ENCODE data around the gene COG8.
"Not testable (repeated sequence)": the region's sequence is repeated elsewhere in the genome, so short reads cannot be mapped to it uniquely, and the experiment has no call there.

The COG8 gene

DNA sequence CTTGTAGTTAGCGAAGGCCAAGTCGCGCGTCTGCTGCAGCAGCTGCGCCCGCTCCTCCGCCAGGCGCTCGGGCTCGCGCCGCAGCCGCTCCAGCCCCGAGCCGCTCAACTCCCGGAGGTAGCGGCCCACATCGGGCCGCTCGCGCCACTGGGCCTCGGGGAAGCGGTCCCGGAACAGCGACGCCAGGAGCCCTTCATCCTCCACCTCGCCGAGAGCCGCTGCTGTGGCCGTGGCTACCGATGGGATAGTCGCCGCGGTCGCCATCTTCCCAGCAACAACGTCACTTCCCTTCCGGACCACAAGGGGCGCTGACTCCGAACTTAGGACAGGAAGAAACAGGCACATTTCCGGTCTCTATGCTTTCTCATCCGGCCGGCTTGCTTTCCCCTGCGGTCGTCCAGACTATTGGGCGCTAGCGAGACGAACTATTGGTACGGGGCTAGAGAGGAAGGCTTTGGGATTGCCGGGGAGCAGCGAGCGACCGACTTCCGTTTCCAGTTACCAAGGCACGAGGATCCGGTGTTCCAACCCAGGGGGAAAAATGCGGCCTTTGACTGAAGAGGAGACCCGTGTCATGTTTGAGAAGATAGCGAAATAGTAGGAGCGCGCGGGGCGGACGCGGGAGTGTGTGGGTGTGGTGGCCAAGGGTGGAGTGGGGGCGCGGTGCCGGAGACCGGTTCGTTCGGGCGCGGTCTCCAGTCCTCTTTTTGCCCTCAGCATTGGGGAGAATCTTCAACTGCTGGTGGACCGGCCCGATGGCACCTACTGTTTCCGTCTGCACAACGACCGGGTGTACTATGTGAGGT lies at the start of gene COG8, which contains the start of gene NIP7:
Gene COG8 (minus strand): TSS at position 276 of the 806 bp plus-strand sequence. CDS start 12 bp downstream, at position 264.
Gene NIP7 (plus strand): TSS at position 484 of the 806 bp plus-strand sequence. CDS start 58 bp downstream, at position 542.
- DNase-seq: peak; percentile 93

- DNase-seq: no peak
Observed at GRCh38 chr16:69386596-69386995, 47.2 kb upstream of the COG8 start.

DNA sequence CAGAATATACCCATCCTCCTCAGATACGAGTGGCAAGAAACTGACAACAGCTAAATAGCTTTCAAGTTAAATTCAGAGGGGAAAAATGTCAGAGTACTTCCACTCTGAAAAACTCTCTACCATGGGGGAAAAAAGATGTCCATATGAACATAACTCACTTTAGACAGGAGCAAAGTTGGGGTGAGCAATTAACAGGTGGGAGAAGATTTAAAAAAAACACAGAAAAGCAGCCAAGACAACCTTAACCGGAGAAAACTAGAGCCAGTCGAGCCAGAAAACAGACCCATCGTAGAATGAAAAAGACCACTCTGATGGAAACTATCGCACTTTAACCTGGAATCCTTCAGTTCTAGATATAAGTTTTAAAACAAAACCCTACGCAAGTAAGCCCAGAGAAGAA lies 45.6 kb upstream of the COG8 start:
- no peak for DNase-seq

- no peak for DNase-seq
Observed at GRCh38 chr16:69382421-69382820, 43.1 kb upstream of the COG8 start.

- no peak for DNase-seq
Observed at GRCh38 chr16:69381231-69381630, 41.9 kb upstream of the COG8 start.

- DNase-seq: no peak
Observed at GRCh38 chr16:69378760-69379159, 39.4 kb upstream of the COG8 start.

GRCh38 chr16:69378036-69378435 lies 38.7 kb upstream of the COG8 start:
- no peak for DNase-seq

DNA sequence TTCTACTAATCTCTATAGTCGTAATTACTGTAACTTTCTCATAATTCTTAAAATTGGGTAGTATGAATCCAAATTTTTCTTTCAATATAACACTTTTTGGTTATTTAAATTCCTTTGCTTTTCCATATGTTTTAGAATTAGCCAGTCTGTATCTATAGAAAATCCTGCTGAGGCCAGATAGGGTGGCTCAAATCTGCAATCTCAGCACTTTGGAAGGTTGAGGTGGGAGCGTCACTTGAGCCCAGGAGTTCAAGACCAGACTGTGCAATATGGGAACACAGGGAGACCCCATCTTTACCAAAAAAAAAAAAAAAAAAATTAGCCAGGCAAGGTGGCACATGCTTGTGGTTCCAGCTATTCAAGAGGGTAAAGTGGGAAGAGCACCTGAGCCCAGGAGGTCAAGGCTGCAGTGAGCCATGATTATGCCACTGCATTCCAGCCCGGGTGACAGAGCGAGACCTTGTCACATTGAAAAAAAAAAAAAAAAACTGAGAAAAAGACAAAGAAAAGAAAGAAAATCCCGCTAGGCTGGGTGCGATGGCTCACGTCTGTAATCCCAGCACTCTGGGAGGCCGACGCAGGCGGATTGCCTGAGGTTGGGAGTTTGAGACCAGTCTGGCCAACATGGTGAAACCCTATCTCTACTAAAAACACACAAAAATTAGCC lies 37.2 kb upstream of the COG8 start:
- no peak for DNase-seq

GRCh38 chr16:69373019-69373418 lies 33.7 kb upstream of the COG8 start:
- DNase-seq: no peak

- DNase-seq: no peak
Observed at GRCh38 chr16:69371564-69371963, 32.2 kb upstream of the COG8 start.

DNA sequence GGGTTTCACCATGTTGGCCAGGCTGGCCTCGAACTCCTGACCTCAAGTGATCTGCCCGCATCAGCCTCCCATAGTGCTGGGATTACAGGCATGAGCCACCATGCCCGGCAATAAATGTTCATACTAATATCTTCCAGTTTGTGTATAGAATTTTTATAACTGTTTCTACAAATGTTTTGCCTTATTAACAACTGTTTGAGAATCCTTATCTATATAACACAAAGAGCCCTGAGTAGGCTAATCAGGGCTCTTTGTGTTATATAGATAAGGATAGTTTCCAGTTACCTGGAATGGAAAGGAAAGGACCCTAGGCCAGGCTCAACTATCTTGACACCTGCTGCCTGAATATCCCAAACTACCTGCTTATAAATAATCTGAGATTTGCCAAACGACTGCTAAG lies 29.5 kb upstream of the COG8 start:
- DNase-seq: no peak

DNA sequence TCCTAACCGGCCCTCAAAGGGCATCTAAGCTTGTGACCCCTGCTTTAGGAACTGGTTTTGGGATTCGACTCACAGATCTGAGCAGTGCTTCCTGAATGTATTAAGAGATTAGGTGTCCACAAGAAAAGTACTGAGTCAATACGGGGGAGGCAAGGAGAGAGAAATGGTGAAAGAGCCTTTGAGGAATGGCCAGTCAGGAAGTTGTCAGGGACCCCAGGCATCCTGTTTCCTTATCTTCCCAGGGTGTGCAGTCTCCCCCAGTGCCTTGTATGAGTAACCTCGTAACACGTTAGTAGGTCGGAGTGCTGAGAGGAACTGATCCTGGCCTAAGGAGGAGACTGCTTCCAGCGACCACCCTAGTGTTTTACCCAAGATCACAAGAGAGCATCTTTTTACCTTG lies 28.6 kb upstream of the COG8 start:
- no peak for DNase-seq

DNA sequence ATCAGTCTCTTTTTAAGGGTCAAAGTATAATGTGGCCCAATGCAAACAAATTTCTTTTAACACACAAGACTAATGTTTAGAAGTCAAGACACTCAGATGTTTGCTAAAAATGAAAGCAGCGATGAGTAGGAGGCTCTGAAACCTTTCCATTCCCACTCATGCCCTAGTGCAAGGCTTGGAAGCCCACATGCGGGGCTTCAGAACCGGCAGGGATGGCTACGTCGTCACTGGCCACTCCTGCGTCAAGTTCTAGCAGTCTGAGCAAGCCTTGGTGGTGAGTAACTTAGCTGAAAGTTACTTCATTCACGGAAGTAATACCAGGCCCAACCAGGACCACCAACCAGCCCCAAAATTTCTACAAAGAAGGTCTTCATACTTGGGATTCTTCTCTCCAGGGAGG lies 27.1 kb upstream of the COG8 start:
- no peak for DNase-seq

GRCh38 chr16:69365901-69366300 lies 26.5 kb upstream of the COG8 start:
- no peak for DNase-seq

DNA sequence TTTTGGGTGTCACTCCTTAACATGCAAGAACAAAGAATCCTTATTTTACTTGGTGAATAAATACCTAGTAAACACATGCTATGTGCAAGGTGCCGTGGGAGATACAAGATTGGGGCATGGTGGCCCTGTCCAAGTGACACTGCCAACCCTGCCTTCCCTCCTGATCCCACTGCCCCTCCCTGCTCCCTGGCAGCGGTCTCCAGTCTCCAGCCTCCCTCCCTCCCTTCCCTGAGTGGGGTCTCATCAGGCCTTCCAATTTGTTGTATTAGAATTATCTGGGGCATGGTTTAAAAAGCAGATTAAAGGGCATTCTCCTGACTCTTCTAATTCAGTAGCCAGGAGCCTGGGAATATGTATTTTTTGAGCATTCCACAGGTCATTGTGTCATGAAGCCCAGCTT lies 24.7 kb upstream of the COG8 start:
- DNase-seq: no peak

GRCh38 chr16:69363281-69363717 lies 23.9 kb upstream of the COG8 start:
- DNase-seq: no peak

DNA sequence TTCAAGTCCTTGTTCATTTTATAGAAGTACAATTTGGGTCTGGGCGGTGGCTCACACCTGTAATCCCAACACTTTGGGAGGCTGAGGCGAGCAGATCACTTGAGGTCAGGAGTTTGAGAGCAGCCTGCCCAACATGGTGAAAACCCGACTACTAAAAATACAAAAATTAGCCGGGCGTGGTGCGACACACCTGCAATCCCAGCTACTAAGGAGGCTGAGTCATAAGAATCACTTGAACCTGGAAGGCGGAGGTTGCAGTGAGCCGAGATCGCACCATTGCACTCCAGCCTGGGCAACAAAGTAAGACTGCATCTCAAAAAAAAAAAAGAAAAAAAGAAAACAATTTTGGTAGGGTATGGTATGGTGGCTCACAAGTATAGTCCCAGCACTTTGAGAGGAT lies 20.7 kb upstream of the COG8 start:
- not testable (repeated sequence) for DNase-seq

- no peak for DNase-seq
Observed at GRCh38 chr16:69351309-69352027, 12.1 kb upstream of the COG8 start, which contains the start of gene TMED6. Gene TMED6 (minus strand): TSS chr16:69351786. CDS start chr16:69351753, 33 bp downstream.

- DNase-seq: no peak
Observed at GRCh38 chr16:69350536-69351133, 11.3 kb upstream of the COG8 start.

DNA sequence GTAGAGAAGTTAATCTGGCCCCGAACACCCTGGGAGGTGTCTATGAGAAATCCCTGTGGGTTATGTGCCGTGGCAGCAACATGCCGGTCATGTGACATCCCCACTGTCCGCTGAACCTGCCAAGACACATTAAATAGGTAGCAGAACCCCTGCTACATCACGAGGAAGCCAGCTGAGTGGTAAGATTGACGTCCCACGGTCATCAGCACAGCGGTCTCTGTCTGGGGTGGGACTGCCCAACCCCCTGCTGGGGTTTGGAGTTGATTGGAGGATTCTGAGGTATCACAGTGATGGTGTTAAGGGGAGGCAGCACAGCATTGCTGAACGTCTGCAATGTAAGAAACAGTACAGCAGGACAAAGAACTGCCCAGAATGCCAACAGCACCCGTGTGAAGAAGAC lies 10.2 kb upstream of the COG8 start:
- no peak for DNase-seq

DNA sequence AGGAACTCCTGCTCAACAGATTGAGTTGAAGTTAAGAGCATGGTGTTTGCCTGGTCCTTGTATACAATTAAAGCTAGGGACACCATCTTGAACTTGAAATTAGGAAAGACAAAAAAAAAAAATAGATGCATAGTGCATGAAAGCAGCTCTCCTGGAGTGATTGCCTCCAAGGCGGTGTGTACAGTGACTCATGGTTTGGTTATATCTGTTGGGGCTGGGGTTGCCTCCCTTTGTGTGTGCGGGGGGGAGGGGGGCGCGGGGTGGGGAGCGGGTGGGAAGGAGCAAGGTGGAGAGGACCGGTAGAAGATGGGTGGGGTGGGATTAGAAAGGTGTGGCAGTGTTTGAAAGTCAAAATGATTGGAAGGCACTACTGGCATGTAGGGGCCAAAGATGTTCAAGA lies 8.9 kb upstream of the COG8 start:
- DNase-seq: no peak

DNA sequence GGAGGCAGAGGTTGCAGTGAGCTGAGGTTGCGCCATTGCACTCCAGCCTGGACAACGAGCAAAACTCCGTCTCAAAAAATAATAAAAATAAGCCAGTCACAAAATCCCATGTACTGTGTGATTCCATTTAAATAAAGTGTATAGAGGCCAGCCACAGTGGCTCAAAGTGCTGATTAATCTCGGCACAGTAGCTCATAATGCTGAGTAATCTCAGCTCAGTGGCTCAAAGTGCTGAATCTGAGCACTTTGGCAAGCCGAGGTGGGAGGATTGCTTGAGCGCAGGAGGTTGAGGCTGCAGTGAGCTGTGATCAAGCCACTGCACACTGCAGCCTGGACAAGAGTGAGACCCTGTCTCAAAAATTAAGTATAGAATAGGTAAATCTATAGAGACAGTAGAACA lies 7.3 kb upstream of the COG8 start:
- no peak for DNase-seq

DNA sequence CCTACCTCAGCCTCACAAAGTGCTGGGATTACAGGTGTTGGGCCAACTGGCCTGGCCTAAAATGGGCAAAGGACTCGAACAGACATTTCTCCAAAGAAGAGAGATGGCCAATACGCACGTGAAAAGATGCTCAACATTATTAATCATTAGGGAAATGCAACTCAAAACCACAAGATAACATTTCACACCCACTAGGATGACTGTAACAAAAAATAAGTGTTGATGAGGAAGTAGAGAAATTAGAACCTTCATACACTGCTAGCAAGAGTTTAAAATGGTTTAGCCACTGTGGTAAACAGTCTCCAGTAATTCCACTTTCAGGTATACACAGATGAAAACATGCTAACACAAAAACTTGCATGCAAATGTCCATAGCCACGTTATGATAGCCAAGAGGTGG lies 6.6 kb upstream of the COG8 start:
- no peak for DNase-seq

All from KG1 (cell line).